ENCODE measurements around the gene ZC2HC1B.

ZC2HC1B gene

GRCh38 chr6:143964674-143965081 is 100.4 kb downstream of the ZC2HC1B start:
- DNase-seq = no peak

GRCh38 chr6:143965503-143966171 is 101.4 kb downstream of the ZC2HC1B start:
- no peak for DNase-seq

GRCh38 chr6:143966312-143966711 is 102.0 kb downstream of the ZC2HC1B start:
- DNase-seq = no peak

GRCh38 chr6:143967706-143968376 is 103.6 kb downstream of the ZC2HC1B start:
- no peak for DNase-seq

- no peak for DNase-seq
Measured at GRCh38 chr6:143969077-143969476, 104.8 kb downstream of the ZC2HC1B start.

- DNase-seq = no peak
Measured at GRCh38 chr6:143970456-143971218, 106.4 kb downstream of the ZC2HC1B start.

GRCh38 chr6:143971482-143972205 is 107.4 kb downstream of the ZC2HC1B start:
- DNase-seq = no peak

- DNase-seq = no peak
Measured at GRCh38 chr6:143973097-143973966, 109.1 kb downstream of the ZC2HC1B start.

- no peak for DNase-seq
Measured at GRCh38 chr6:143974089-143974488, 109.8 kb downstream of the ZC2HC1B start.

- no peak for DNase-seq
Measured at GRCh38 chr6:143976806-143977349, 112.6 kb downstream of the ZC2HC1B start.

GRCh38 chr6:143980921-143981320 is 116.6 kb downstream of the ZC2HC1B start:
- no peak for DNase-seq

GRCh38 chr6:143982968-143983367 is 118.7 kb downstream of the ZC2HC1B start:
- DNase-seq = no peak

- no peak for DNase-seq
Measured at GRCh38 chr6:143984666-143985065, 120.4 kb downstream of the ZC2HC1B start.

GRCh38 chr6:143986463-143987065 is 122.3 kb downstream of the ZC2HC1B start:
- no peak for DNase-seq
